ENCODE results near the gene GTPBP8.

The GTPBP8 gene

GRCh38 chr3:112973325-112974177, 17.2 kb upstream of the GTPBP8 start:
- Histone ChIP-seq H3K79me2 (ENCODE audit: control insufficient read depth, insufficient read depth, low read length, unreplicated experiment) (no peaks in the 10 kb centered on the region), H3K27me3 (ENCODE audit: insufficient read depth, low read length) (peaks cover 7% of the 10 kb centered on the region), H3K4me3 (ENCODE audit: low read depth, low read length) (no peak overlapping the region), H3K4me1 (ENCODE audit: control insufficient read depth, insufficient read depth, low read length, unreplicated experiment) (no peaks in the 10 kb centered on the region), H3K27ac (ENCODE audit: low read depth, low read length) (no peak overlapping the region), H3K36me3 (ENCODE audit: insufficient read depth, low read length) (no peaks in the 10 kb centered on the region), H2AFZ (ENCODE audit: low read length, unreplicated experiment) (no peak overlapping the region)

GRCh38 chr3:112974178-112974517, 16.6 kb upstream of the GTPBP8 start:
- Histone ChIP-seq H3K27ac (ENCODE audit: low read depth, low read length) (no peak overlapping the region), H3K36me3 (ENCODE audit: insufficient read depth, low read length) (no peaks in the 10 kb centered on the region), H2AFZ (ENCODE audit: low read length, unreplicated experiment) (no peak overlapping the region), H3K4me3 (ENCODE audit: low read depth, low read length) (no peak overlapping the region), H3K79me2 (ENCODE audit: control insufficient read depth, insufficient read depth, low read length, unreplicated experiment) (no peaks in the 10 kb centered on the region), H3K27me3 (ENCODE audit: insufficient read depth, low read length) (peaks cover 7% of the 10 kb centered on the region), H3K4me1 (ENCODE audit: control insufficient read depth, insufficient read depth, low read length, unreplicated experiment) (no peaks in the 10 kb centered on the region)

- H3K4me1 ChIP-seq (ENCODE audit: control insufficient read depth, insufficient read depth, low read length, unreplicated experiment) = peaks cover 2% of the 10 kb centered on the region
- no peak within 1 kb of the TSS for H3K4me3 ChIP-seq (ENCODE audit: low read depth, low read length)
- no peak within 1 kb of the TSS for H3K27ac ChIP-seq (ENCODE audit: low read depth, low read length)
- H3K36me3 ChIP-seq (ENCODE audit: insufficient read depth, low read length) = no peaks in the 10 kb centered on the region
- no peak within 1 kb of the TSS for H2AFZ ChIP-seq (ENCODE audit: low read length, unreplicated experiment)
- no peaks in the 10 kb centered on the region for H3K79me2 ChIP-seq (ENCODE audit: control insufficient read depth, insufficient read depth, low read length, unreplicated experiment)
- H3K27me3 ChIP-seq (ENCODE audit: insufficient read depth, low read length) = peaks cover 7% of the 10 kb centered on the region
These were observed 15.9 kb upstream of the GTPBP8 start, which contains the start of gene CD200R1 for GRCh38 chr3:112974894-112975293. Gene CD200R1, minus strand, starts transcription at chr3:112975103. Its CDS starts 246 bp downstream, at chr3:112974857.

DNA sequence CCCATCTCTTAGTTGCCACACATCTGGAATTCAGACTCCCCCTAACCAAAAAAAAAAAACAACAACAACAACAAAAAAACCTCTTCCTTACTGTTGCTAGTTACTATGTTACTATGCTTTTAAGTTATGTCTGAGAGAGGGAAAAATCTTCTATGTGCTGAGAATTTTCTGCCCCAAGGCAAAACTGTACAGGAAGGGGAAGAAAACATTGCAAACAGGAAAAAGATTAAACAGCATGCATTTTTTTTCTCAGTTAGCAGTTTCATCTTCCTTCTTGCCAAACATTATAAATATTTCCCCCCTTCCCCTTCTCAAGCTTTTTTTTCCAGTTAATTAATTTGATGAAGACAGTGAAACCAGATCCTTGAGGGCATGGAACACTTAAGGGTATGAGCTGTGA, 14.8 kb upstream of the GTPBP8 start:
- Histone ChIP-seq H3K27me3 (ENCODE audit: insufficient read depth, low read length) (peaks cover 7% of the 10 kb centered on the region), H3K4me1 (ENCODE audit: control insufficient read depth, insufficient read depth, low read length, unreplicated experiment) (peaks cover 6% of the 10 kb centered on the region), H2AFZ (ENCODE audit: low read length, unreplicated experiment) (no peak overlapping the region), H3K79me2 (ENCODE audit: control insufficient read depth, insufficient read depth, low read length, unreplicated experiment) (no peaks in the 10 kb centered on the region), H3K36me3 (ENCODE audit: insufficient read depth, low read length) (no peaks in the 10 kb centered on the region), H3K27ac (ENCODE audit: low read depth, low read length) (no peak overlapping the region), H3K4me3 (ENCODE audit: low read depth, low read length) (no peak overlapping the region)

DNA sequence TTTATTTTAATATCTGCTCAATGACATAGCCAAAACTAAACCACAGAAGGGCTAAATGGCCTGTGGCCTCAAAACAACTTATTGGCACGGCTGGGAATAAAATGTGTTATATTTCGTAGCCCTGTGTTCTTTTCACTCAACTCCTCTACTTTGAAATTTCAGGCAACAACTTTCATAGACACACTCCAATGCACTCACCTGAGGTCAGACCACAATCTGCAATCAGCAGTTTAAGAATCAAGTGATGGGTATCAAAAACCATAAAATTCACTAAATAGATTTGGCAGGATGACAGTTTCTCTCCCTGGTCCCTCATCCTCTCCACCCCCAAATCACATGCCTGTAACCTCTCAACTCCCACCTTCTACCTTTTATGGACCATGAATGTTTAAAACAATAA, 13.8 kb upstream of the GTPBP8 start:
- H3K4me3 ChIP-seq (ENCODE audit: low read depth, low read length) = no peak overlapping the region
- no peak overlapping the region for H3K27ac ChIP-seq (ENCODE audit: low read depth, low read length)
- no peak overlapping the region for H2AFZ ChIP-seq (ENCODE audit: low read length, unreplicated experiment)
- no peaks in the 10 kb centered on the region for H3K79me2 ChIP-seq (ENCODE audit: control insufficient read depth, insufficient read depth, low read length, unreplicated experiment)
- peaks cover 6% of the 10 kb centered on the region for H3K4me1 ChIP-seq (ENCODE audit: control insufficient read depth, insufficient read depth, low read length, unreplicated experiment)
- no peaks in the 10 kb centered on the region for H3K36me3 ChIP-seq (ENCODE audit: insufficient read depth, low read length)
- no peaks in the 10 kb centered on the region for H3K27me3 ChIP-seq (ENCODE audit: insufficient read depth, low read length)

- no peaks in the 10 kb centered on the region for H3K79me2 ChIP-seq (ENCODE audit: control insufficient read depth, insufficient read depth, low read length, unreplicated experiment)
- no peak overlapping the region for H2AFZ ChIP-seq (ENCODE audit: low read length, unreplicated experiment)
- no peaks in the 10 kb centered on the region for H3K27me3 ChIP-seq (ENCODE audit: insufficient read depth, low read length)
- no peaks in the 10 kb centered on the region for H3K36me3 ChIP-seq (ENCODE audit: insufficient read depth, low read length)
- H3K4me3 ChIP-seq (ENCODE audit: low read depth, low read length) = no peak overlapping the region
- no peak overlapping the region for H3K27ac ChIP-seq (ENCODE audit: low read depth, low read length)
- peaks cover 6% of the 10 kb centered on the region for H3K4me1 ChIP-seq (ENCODE audit: control insufficient read depth, insufficient read depth, low read length, unreplicated experiment)
These were observed 11.4 kb upstream of the GTPBP8 start for GRCh38 chr3:112979244-112979832.

DNA sequence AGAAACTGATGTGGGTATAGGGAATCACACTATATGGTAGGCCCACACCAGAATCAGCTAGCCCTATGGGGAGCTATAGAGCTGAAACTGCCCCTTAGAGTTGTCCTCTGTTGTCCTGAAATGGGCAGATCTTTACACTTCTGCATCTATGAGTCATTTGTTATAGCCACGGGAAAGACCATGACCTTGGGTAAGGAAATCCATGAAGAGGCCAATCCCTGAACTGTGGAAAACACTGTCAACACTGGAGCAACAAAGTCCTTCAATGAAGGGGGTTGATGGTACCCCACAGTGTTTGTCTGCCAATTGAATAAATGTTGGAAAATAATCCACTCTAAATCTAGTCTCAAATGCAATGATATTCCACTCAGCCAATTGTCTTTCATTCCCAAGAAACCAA, 10.7 kb upstream of the GTPBP8 start:
- Histone ChIP-seq H3K36me3 (ENCODE audit: insufficient read depth, low read length) (no peaks in the 10 kb centered on the region), H3K27me3 (ENCODE audit: insufficient read depth, low read length) (no peaks in the 10 kb centered on the region), H3K27ac (ENCODE audit: low read depth, low read length) (no peak overlapping the region), H3K4me3 (ENCODE audit: low read depth, low read length) (no peak overlapping the region), H3K79me2 (ENCODE audit: control insufficient read depth, insufficient read depth, low read length, unreplicated experiment) (no peaks in the 10 kb centered on the region), H2AFZ (ENCODE audit: low read length, unreplicated experiment) (no peak overlapping the region), H3K4me1 (ENCODE audit: control insufficient read depth, insufficient read depth, low read length, unreplicated experiment) (peaks cover 6% of the 10 kb centered on the region)

DNA sequence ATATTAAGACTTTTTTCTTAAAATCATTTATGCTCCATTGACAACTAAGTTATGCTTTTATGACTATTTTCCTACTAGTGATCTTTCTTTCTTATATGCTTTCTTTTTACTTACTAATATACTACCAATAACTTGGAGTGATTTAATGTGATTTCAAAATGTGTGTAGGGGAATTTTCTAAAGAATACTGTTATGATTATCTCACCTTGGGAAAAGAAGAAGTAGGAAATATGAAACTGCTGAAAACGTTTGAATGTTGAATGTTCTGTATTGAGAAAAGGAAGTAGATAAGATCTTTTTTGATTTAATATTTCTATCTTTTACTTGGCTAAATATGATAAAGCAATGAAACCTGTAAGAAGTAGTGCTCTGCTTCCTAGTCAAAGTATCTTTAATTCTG, 8.1 kb upstream of the GTPBP8 start:
- Histone ChIP-seq H3K27ac (ENCODE audit: low read depth, low read length) (no peak overlapping the region), H3K4me1 (ENCODE audit: control insufficient read depth, insufficient read depth, low read length, unreplicated experiment) (peaks cover 6% of the 10 kb centered on the region), H3K27me3 (ENCODE audit: insufficient read depth, low read length) (no peaks in the 10 kb centered on the region), H3K4me3 (ENCODE audit: low read depth, low read length) (no peak overlapping the region), H3K36me3 (ENCODE audit: insufficient read depth, low read length) (no peaks in the 10 kb centered on the region), H2AFZ (ENCODE audit: low read length, unreplicated experiment) (no peak overlapping the region), H3K79me2 (ENCODE audit: control insufficient read depth, insufficient read depth, low read length, unreplicated experiment) (no peaks in the 10 kb centered on the region)

DNA sequence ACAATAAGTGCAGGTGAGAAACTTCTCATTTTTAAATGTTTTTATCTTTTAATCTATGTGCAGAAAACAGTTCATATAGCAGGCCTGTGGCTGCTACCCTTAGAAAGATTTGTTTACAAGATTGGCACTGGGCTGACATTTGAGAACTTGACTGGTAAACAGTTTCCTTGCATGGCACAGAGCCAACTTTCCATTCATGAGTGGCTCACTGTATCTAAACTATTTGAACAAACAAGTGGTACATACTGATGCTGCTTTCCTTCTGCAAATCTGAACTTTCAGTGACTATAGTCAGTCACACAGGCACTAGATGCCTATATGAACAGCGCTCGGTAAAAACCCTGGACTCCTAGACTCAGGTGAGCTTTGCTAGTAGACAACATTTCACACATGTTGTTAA, 6.3 kb upstream of the GTPBP8 start:
- no peak overlapping the region for H2AFZ ChIP-seq (ENCODE audit: low read length, unreplicated experiment)
- no peak overlapping the region for H3K4me3 ChIP-seq (ENCODE audit: low read depth, low read length)
- no peaks in the 10 kb centered on the region for H3K36me3 ChIP-seq (ENCODE audit: insufficient read depth, low read length)
- no peaks in the 10 kb centered on the region for H3K79me2 ChIP-seq (ENCODE audit: control insufficient read depth, insufficient read depth, low read length, unreplicated experiment)
- H3K27me3 ChIP-seq (ENCODE audit: insufficient read depth, low read length) = no peaks in the 10 kb centered on the region
- H3K4me1 ChIP-seq (ENCODE audit: control insufficient read depth, insufficient read depth, low read length, unreplicated experiment) = peaks cover 6% of the 10 kb centered on the region
- H3K27ac ChIP-seq (ENCODE audit: low read depth, low read length) = no peak overlapping the region

DNA sequence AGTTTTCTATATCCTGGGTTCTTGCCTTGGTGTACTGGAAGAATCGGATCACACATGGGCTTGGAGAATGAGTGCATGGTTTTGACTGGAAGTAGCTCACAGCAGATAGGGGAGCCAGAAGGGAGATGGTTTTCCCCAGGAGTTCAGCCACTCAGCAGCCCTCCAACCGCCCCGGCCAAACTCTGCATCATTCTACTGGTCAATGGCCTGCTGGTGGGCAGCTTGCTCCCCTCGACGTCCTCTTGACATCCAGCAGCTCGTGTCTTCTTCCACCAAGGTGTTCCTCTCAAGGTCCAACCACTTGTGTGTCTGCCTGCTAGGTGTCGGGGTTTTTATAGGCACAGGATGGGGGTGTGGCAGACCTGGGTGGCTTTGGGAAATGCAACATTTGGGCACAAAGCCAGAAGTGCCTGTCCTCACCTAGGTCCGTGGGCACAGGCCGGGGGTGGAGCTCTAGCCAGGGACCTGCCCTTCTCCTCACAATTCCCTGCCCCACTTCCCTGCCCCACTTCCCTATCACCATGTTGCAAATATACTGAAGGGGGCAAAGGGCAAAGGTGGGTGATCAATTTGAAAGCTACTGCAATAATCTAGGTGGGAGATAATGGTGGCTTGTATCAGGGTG, 3.0 kb upstream of the GTPBP8 start:
- Histone ChIP-seq H3K36me3 (ENCODE audit: insufficient read depth, low read length) (no peaks in the 10 kb centered on the region), H3K27ac (ENCODE audit: low read depth, low read length) (no peak overlapping the region), H3K27me3 (ENCODE audit: insufficient read depth, low read length) (no peaks in the 10 kb centered on the region), H3K4me1 (ENCODE audit: control insufficient read depth, insufficient read depth, low read length, unreplicated experiment) (peaks cover 12% of the 10 kb centered on the region), H2AFZ (ENCODE audit: low read length, unreplicated experiment) (no peak overlapping the region), H3K4me3 (ENCODE audit: low read depth, low read length) (no peak overlapping the region), H3K79me2 (ENCODE audit: control insufficient read depth, insufficient read depth, low read length, unreplicated experiment) (peaks cover 19% of the 10 kb centered on the region)

DNA sequence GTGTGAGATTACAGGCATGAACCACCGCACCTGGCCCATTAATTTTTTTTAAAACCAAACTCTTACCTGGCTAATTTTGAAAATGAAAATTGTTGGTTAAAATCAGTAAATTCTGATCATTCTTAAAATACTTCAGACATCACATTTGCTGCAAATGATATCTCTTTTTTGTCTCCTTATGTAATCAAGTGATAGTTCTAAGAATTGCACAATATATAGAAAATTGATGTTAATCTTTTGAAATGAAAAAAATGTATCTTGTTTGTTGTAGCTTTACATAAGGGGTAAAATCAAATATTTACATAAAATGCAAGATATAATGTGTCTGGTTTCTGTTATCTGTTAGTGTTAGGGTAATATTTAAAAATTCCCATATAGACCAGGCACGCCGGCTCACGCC, 5.0 kb downstream of the GTPBP8 start:
- peaks cover 21% of the 10 kb centered on the region for H3K4me1 ChIP-seq (ENCODE audit: control insufficient read depth, insufficient read depth, low read length, unreplicated experiment)
- no peak overlapping the region for H3K4me3 ChIP-seq (ENCODE audit: low read depth, low read length)
- H3K36me3 ChIP-seq (ENCODE audit: insufficient read depth, low read length) = peaks cover 9% of the 10 kb centered on the region; the same call in 1 of the 2 replicates
- H3K79me2 ChIP-seq (ENCODE audit: control insufficient read depth, insufficient read depth, low read length, unreplicated experiment) = peaks cover 39% of the 10 kb centered on the region
- no peak overlapping the region for H3K27ac ChIP-seq (ENCODE audit: low read depth, low read length)
- H2AFZ ChIP-seq (ENCODE audit: low read length, unreplicated experiment) = no peak overlapping the region
- no peaks in the 10 kb centered on the region for H3K27me3 ChIP-seq (ENCODE audit: insufficient read depth, low read length)

All from ACC112 (cell line).